Midbrain (tissue), 1 donor: Measurements from ENCODE around the gene PCDHGB4.
"Not testable (repeated sequence)": the region's sequence is repeated elsewhere in the genome, so short reads cannot be mapped to it uniquely, and the experiment has no call there.

Experiments used
- DNase-seq: peaks from one replicate; lab custom pipeline; 2025; lab: John Stamatoyannopoulos, UW

PCDHGB4 gene

DNA sequence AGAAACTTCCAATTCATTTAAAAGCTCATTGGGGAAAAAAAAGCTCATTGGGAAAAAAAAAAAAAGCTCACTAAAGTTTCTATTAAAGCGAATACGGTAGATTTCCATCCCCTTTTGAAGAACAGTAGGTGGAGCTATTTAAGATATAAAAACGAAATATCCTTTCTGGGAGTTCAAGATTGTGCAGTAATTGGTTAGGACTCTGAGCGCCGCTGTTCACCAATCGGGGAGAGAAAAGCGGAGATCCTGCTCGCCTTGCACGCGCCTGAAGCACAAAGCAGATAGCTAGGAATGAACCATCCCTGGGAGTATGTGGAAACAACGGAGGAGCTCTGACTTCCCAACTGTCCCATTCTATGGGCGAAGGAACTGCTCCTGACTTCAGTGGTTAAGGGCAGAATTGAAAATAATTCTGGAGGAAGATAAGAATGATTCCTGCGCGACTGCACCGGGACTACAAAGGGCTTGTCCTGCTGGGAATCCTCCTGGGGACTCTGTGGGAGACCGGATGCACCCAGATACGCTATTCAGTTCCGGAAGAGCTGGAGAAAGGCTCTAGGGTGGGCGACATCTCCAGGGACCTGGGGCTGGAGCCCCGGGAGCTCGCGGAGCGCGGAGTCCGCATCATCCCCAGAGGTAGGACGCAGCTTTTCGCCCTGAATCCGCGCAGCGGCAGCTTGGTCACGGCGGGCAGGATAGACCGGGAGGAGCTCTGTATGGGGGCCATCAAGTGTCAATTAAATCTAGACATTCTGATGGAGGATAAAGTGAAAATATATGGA lies 43.0 kb downstream of the PCDHGB4 start, which contains the start of gene PCDHGA12:
Gene PCDHGA12, plus strand, starts transcription at position 176 of the 782 bp plus-strand sequence. Its CDS starts 253 bp downstream, at position 429.
- peak; percentile 7 for DNase-seq

GRCh38 chr5:141431286-141431685 lies 43.8 kb downstream of the PCDHGB4 start:
- DNase-seq = no peak

DNA sequence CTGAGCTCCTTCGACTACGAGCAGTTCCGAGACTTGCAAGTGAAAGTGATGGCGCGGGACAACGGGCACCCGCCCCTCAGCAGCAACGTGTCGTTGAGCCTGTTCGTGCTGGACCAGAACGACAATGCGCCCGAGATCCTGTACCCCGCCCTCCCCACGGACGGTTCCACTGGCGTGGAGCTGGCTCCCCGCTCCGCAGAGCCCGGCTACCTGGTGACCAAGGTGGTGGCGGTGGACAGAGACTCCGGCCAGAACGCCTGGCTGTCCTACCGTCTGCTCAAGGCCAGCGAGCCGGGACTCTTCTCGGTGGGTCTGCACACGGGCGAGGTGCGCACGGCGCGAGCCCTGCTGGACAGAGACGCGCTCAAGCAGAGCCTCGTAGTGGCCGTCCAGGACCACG lies 44.8 kb downstream of the PCDHGB4 start:
- not testable (repeated sequence) for DNase-seq

GRCh38 chr5:141432726-141433125 lies 45.2 kb downstream of the PCDHGB4 start:
- DNase-seq = not testable (repeated sequence)

DNA sequence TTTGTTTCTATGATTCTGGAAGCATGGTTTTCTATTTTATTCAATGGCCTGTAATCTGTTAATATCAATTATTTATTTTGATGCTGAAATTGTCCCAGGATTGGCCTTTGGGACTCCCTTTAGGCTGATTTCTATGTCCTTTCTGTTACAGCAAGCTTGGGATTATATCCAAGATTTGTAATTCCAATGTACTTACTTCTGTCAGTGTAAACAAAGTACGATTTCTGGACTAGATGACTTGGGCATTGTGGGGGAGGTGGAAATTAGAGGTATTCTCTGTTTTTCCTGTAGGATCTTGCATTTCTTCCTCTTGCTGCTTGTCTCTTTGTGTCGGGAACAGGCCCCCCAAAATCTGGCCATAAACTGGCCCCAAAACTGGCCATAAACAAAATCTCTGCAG lies 46.5 kb downstream of the PCDHGB4 start:
- DNase-seq = no peak

DNA sequence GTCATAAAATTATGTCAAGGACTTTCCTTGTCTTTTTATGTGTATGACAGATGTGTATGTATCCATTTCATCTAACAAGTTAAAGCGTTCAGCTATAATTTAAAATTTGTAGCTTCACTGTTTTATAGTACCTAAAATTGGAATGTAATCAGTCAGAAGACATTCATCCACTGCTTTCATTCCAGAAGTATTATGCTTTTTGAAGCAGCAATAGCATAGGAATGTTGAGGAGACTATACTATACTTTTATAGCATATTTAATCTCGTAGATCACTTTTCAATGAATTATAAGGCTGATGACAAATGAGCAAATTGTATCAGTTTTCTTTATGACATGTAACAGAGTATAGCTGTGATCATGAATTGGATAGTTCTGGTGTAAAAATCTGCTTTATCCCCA lies 49.7 kb downstream of the PCDHGB4 start:
- no peak for DNase-seq

DNA sequence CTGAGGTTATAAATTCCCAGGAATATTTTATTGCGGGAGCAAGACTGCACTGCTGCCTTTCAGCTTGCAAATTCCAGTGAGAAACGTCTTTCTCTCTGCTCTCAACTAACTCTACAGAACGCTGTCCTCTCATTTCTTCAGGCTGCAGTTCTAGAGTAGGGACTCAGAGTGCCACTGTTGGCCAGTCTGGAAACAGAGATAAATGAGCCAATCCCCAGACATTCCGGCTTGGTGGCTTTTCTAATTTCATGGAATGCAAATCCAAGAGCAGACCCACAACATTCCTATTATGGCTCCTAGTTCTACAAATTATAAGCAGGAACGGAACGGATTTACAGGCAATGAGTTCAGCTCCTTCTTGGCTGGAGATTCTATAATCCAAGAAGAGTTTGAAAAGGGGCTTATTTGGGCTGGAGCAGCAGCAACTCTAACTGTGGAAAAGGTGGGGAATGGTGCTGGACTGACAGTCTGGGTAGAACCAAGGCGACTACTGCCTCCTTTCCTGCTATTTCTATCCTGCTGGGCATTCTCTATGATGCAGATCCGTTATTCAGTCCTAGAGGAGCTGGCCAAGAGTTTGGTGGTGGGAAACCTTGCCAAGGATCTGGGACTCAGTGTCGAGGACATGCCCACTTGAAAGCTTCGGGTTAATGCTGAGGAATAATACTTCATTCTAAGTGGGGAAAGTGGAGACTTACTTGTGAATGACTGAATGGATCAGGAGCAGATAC lies 52.1 kb downstream of the PCDHGB4 start:
- DNase-seq = no peak
